ENCODE data around the gene KRTAP12-1. TPM values are rescaled to one million over a fixed set of nuclear protein-coding genes. Genes with fewer than 3 reads are reported as not detected.

The KRTAP12-1 gene
- total RNA-seq, 1 donor from 2014 or later: not detected

- peak; percentile 79 for DNase-seq (ENCODE audit: extremely low spot score, unreplicated experiment)
- Mint-ChIP-seq H3K9me3 (ENCODE audit: unreplicated experiment) (no peaks in the 10 kb centered on the region), H3K36me3 (ENCODE audit: unreplicated experiment) (no peaks in the 10 kb centered on the region), H3K27ac (ENCODE audit: unreplicated experiment) (no peak overlapping the region), H3K27me3 (ENCODE audit: unreplicated experiment) (peaks cover 65% of the 10 kb centered on the region), H3K4me3 (ENCODE audit: unreplicated experiment) (no peak overlapping the region), H3K4me1 (ENCODE audit: unreplicated experiment) (peaks cover 18% of the 10 kb centered on the region)
- no peak for TF ChIP-seq CTCF (IDR thresholded peaks at IDR 0.05)
These were observed 22.7 kb upstream of the KRTAP12-1 start for GRCh38 chr21:44704636-44705001.

GRCh38 chr21:44703731-44704635 lies 22.0 kb upstream of the KRTAP12-1 start:
- peaks cover 64% of the 10 kb centered on the region for H3K27me3 Mint-ChIP-seq (ENCODE audit: unreplicated experiment)
- no peaks in the 10 kb centered on the region for H3K36me3 Mint-ChIP-seq (ENCODE audit: unreplicated experiment)
- no peak overlapping the region for H3K4me3 Mint-ChIP-seq (ENCODE audit: unreplicated experiment)
- DNase-seq (ENCODE audit: extremely low spot score, unreplicated experiment): peak; percentile 80
- H3K9me3 Mint-ChIP-seq (ENCODE audit: unreplicated experiment): no peaks in the 10 kb centered on the region
- peaks cover 18% of the 10 kb centered on the region for H3K4me1 Mint-ChIP-seq (ENCODE audit: unreplicated experiment)
- TF ChIP-seq CTCF (IDR thresholded peaks at IDR 0.05): no peak
- no peak overlapping the region for H3K27ac Mint-ChIP-seq (ENCODE audit: unreplicated experiment)

- H3K4me3 Mint-ChIP-seq (ENCODE audit: unreplicated experiment): no peak overlapping the region
- TF ChIP-seq CTCF (IDR thresholded peaks at IDR 0.05): no peak
- DNase-seq (ENCODE audit: extremely low spot score, unreplicated experiment): peak; percentile 73
- peaks cover 23% of the 10 kb centered on the region for H3K4me1 Mint-ChIP-seq (ENCODE audit: unreplicated experiment)
- peaks cover 58% of the 10 kb centered on the region for H3K27me3 Mint-ChIP-seq (ENCODE audit: unreplicated experiment)
- H3K9me3 Mint-ChIP-seq (ENCODE audit: unreplicated experiment): no peaks in the 10 kb centered on the region
- H3K36me3 Mint-ChIP-seq (ENCODE audit: unreplicated experiment): no peaks in the 10 kb centered on the region
- no peak overlapping the region for H3K27ac Mint-ChIP-seq (ENCODE audit: unreplicated experiment)
These were observed 21.2 kb upstream of the KRTAP12-1 start for GRCh38 chr21:44702973-44703730.

- Mint-ChIP-seq H3K27me3 (ENCODE audit: unreplicated experiment) (peaks cover 58% of the 10 kb centered on the region), H3K4me1 (ENCODE audit: unreplicated experiment) (peaks cover 29% of the 10 kb centered on the region), H3K27ac (ENCODE audit: unreplicated experiment) (no peak overlapping the region)
These were observed 20.4 kb upstream of the KRTAP12-1 start for GRCh38 chr21:44702111-44702972.

More at GRCh38 chr21:44702111-44702972, 20.4 kb upstream of the KRTAP12-1 start:
- H3K4me3 Mint-ChIP-seq (ENCODE audit: unreplicated experiment): no peak overlapping the region
- TF ChIP-seq CTCF (IDR thresholded peaks at IDR 0.05): no peak
- no peaks in the 10 kb centered on the region for H3K36me3 Mint-ChIP-seq (ENCODE audit: unreplicated experiment)
- peak; percentile 78 for DNase-seq (ENCODE audit: extremely low spot score, unreplicated experiment)
- H3K9me3 Mint-ChIP-seq (ENCODE audit: unreplicated experiment): no peaks in the 10 kb centered on the region

All from osteocyte (in vitro differentiated cells).